ENCODE measurements around the gene ALDH1A1.

The ALDH1A1 gene

GRCh38 chr9:72952914-72953313 lies at the start of gene ALDH1A1:
TSS of gene ALDH1A1 (minus strand) at chr9:72953053. CDS start at chr9:72953000, 53 bp downstream.
- DNase-seq (ENCODE audit: low read depth): no peak

- no peak for DNase-seq (ENCODE audit: low read depth)
Observed at GRCh38 chr9:73001860-73002259, 49.0 kb upstream of the ALDH1A1 start.

GRCh38 chr9:72998363-72998762 lies 45.5 kb upstream of the ALDH1A1 start:
- DNase-seq (ENCODE audit: low read depth): no peak

GRCh38 chr9:72997387-72997995 lies 44.6 kb upstream of the ALDH1A1 start:
- DNase-seq (ENCODE audit: low read depth): no peak

- DNase-seq (ENCODE audit: low read depth): no peak
Observed at GRCh38 chr9:72996684-72997314, 43.9 kb upstream of the ALDH1A1 start.

- DNase-seq (ENCODE audit: low read depth): no peak
Observed at GRCh38 chr9:72996114-72996513, 43.3 kb upstream of the ALDH1A1 start.

GRCh38 chr9:72995131-72996024 lies 42.5 kb upstream of the ALDH1A1 start:
- DNase-seq (ENCODE audit: low read depth): no peak

GRCh38 chr9:72991772-72992171 lies 38.9 kb upstream of the ALDH1A1 start:
- DNase-seq (ENCODE audit: low read depth): no peak

- no peak for DNase-seq (ENCODE audit: low read depth)
Observed at GRCh38 chr9:72990397-72991182, 37.7 kb upstream of the ALDH1A1 start.

GRCh38 chr9:72986522-72987116 lies 33.8 kb upstream of the ALDH1A1 start:
- peak; percentile 12 for DNase-seq (ENCODE audit: low read depth)

GRCh38 chr9:72985746-72986145 lies 32.9 kb upstream of the ALDH1A1 start:
- no peak for DNase-seq (ENCODE audit: low read depth)

GRCh38 chr9:72984991-72985390 lies 32.1 kb upstream of the ALDH1A1 start:
- DNase-seq (ENCODE audit: low read depth): no peak

GRCh38 chr9:72984226-72984947 lies 31.5 kb upstream of the ALDH1A1 start:
- no peak for DNase-seq (ENCODE audit: low read depth)

- DNase-seq (ENCODE audit: low read depth): peak; percentile 77
Observed at GRCh38 chr9:72983512-72984225, 30.8 kb upstream of the ALDH1A1 start.

- DNase-seq (ENCODE audit: low read depth): peak; percentile 10
Observed at GRCh38 chr9:72983056-72983455, 30.2 kb upstream of the ALDH1A1 start.

- peak; percentile 44 for DNase-seq (ENCODE audit: low read depth)
Observed at GRCh38 chr9:72982146-72982799, 29.4 kb upstream of the ALDH1A1 start.

GRCh38 chr9:72981433-72981832 lies 28.6 kb upstream of the ALDH1A1 start:
- no peak for DNase-seq (ENCODE audit: low read depth)

GRCh38 chr9:72980600-72981265 lies 27.9 kb upstream of the ALDH1A1 start:
- DNase-seq (ENCODE audit: low read depth): peak; percentile 17

GRCh38 chr9:72980183-72980582 lies 27.3 kb upstream of the ALDH1A1 start:
- DNase-seq (ENCODE audit: low read depth): no peak

All from amniotic epithelial cell (primary cell).